ENCODE data around the gene SLC35F1.

Gene SLC35F1

DNA sequence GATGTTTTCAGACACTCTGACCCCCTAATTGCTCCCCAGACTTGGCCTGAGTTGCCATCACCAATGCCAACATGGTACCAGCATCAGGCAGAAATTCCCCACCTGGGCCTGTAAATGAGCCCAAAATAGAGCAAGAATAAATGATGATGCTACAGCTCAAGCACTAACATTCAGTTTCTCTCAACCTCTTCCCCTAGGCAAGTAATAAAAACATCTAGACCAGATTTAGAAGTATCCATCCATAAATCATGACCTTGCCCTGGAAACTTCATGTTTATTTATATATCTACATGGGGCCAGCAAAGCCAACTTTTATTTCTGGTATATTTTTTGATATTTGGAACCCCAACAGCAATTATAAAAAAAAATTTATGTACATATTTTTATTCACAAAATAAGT, 419.6 kb downstream of the SLC35F1 start:
- Histone ChIP-seq H3K9me2 (ENCODE audit: low read depth, low read length) (no peaks in the 10 kb centered on the region), H3F3A (ENCODE audit: insufficient read depth, low read length) (no peaks in the 10 kb centered on the region), H3K36me3 (ENCODE audit: insufficient read depth, low read length) (no peaks in the 10 kb centered on the region), H3K4me3 (ENCODE audit: low read depth, low read length, poor library complexity, severe bottlenecking) (no peak overlapping the region), H3K27me3 (ENCODE audit: insufficient read depth, low read length) (no peaks in the 10 kb centered on the region), H3K4me2 (ENCODE audit: low read length) (no peak overlapping the region), H3K9ac (ENCODE audit: low read length) (no peak overlapping the region), H3K27ac (ENCODE audit: low read depth, low read length, poor library complexity, severe bottlenecking) (no peak overlapping the region), H3K4me1 (ENCODE audit: insufficient read depth, low read length, severe bottlenecking) (no peaks in the 10 kb centered on the region), H2AFZ (ENCODE audit: low read length) (no peak overlapping the region), H3K9me3 (ENCODE audit: low read length) (no peaks in the 10 kb centered on the region), H4K20me1 (ENCODE audit: insufficient read depth, low read length) (no peaks in the 10 kb centered on the region), H3K79me2 (ENCODE audit: insufficient read depth, low read length) (no peaks in the 10 kb centered on the region)
- no peak for TF ChIP-seq EZH2 (IDR thresholded peaks at IDR 0.05; ENCODE audit: borderline replicate concordance, low read length)
- TF ChIP-seq, protein P1, sequence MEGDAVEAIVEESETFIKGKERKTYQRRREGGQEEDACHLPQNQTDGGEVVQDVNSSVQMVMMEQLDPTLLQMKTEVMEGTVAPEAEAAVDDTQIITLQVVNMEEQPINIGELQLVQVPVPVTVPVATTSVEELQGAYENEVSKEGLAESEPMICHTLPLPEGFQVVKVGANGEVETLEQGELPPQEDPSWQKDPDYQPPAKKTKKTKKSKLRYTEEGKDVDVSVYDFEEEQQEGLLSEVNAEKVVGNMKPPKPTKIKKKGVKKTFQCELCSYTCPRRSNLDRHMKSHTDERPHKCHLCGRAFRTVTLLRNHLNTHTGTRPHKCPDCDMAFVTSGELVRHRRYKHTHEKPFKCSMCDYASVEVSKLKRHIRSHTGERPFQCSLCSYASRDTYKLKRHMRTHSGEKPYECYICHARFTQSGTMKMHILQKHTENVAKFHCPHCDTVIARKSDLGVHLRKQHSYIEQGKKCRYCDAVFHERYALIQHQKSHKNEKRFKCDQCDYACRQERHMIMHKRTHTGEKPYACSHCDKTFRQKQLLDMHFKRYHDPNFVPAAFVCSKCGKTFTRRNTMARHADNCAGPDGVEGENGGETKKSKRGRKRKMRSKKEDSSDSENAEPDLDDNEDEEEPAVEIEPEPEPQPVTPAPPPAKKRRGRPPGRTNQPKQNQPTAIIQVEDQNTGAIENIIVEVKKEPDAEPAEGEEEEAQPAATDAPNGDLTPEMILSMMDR (IDR thresholded peaks at IDR 0.05; ENCODE audit: low read length) = no peak

GRCh38 chr6:118327237-118327636, 420.2 kb downstream of the SLC35F1 start:
- no peaks in the 10 kb centered on the region for H3F3A ChIP-seq (ENCODE audit: insufficient read depth, low read length)
- TF ChIP-seq, protein P1 (IDR thresholded peaks at IDR 0.05; ENCODE audit: low read length) = no peak
- no peak for TF ChIP-seq EZH2 (IDR thresholded peaks at IDR 0.05; ENCODE audit: borderline replicate concordance, low read length)
- H3K27ac ChIP-seq (ENCODE audit: low read depth, low read length, poor library complexity, severe bottlenecking) = no peak overlapping the region
- no peak overlapping the region for H3K9ac ChIP-seq (ENCODE audit: low read length)
- no peaks in the 10 kb centered on the region for H3K4me1 ChIP-seq (ENCODE audit: insufficient read depth, low read length, severe bottlenecking)
- H3K4me3 ChIP-seq (ENCODE audit: low read depth, low read length, poor library complexity, severe bottlenecking) = no peak overlapping the region
- H3K36me3 ChIP-seq (ENCODE audit: insufficient read depth, low read length) = no peaks in the 10 kb centered on the region
- H3K9me2 ChIP-seq (ENCODE audit: low read depth, low read length) = no peaks in the 10 kb centered on the region
- H4K20me1 ChIP-seq (ENCODE audit: insufficient read depth, low read length) = no peaks in the 10 kb centered on the region
- no peaks in the 10 kb centered on the region for H3K9me3 ChIP-seq (ENCODE audit: low read length)
- no peaks in the 10 kb centered on the region for H3K79me2 ChIP-seq (ENCODE audit: insufficient read depth, low read length)
- no peak overlapping the region for H3K4me2 ChIP-seq (ENCODE audit: low read length)
- H2AFZ ChIP-seq (ENCODE audit: low read length) = no peak overlapping the region
- H3K27me3 ChIP-seq (ENCODE audit: insufficient read depth, low read length) = no peaks in the 10 kb centered on the region

- Histone ChIP-seq H4K20me1 (ENCODE audit: insufficient read depth, low read length) (no peaks in the 10 kb centered on the region), H3K4me3 (ENCODE audit: low read depth, low read length, poor library complexity, severe bottlenecking) (no peak overlapping the region), H3K27ac (ENCODE audit: low read depth, low read length, poor library complexity, severe bottlenecking) (no peak overlapping the region), H3K4me2 (ENCODE audit: low read length) (no peak overlapping the region), H3K9me2 (ENCODE audit: low read depth, low read length) (no peaks in the 10 kb centered on the region), H3K79me2 (ENCODE audit: insufficient read depth, low read length) (no peaks in the 10 kb centered on the region), H3K9ac (ENCODE audit: low read length) (no peak overlapping the region), H3K9me3 (ENCODE audit: low read length) (no peaks in the 10 kb centered on the region), H3K36me3 (ENCODE audit: insufficient read depth, low read length) (no peaks in the 10 kb centered on the region), H3K4me1 (ENCODE audit: insufficient read depth, low read length, severe bottlenecking) (no peaks in the 10 kb centered on the region), H3F3A (ENCODE audit: insufficient read depth, low read length) (no peaks in the 10 kb centered on the region), H2AFZ (ENCODE audit: low read length) (no peak overlapping the region), H3K27me3 (ENCODE audit: insufficient read depth, low read length) (no peaks in the 10 kb centered on the region)
- TF ChIP-seq, protein P1 (IDR thresholded peaks at IDR 0.05; ENCODE audit: low read length) = no peak
- TF ChIP-seq EZH2 (IDR thresholded peaks at IDR 0.05; ENCODE audit: borderline replicate concordance, low read length) = no peak
Observed at GRCh38 chr6:118333772-118334171, 426.7 kb downstream of the SLC35F1 start.
